ENCODE measurements around the gene PEAK1. TPM values are rescaled to one million over a fixed set of nuclear protein-coding genes. Genes with fewer than 3 reads are reported as not detected.

Gene PEAK1
- total and polyA plus RNA-seq, 10 of the 15 experiments (the other 5 are each of a cell fraction or from before 2014, with no cell fraction given) = 0.62 to 24.2 (median 11.2) TPM

DNA sequence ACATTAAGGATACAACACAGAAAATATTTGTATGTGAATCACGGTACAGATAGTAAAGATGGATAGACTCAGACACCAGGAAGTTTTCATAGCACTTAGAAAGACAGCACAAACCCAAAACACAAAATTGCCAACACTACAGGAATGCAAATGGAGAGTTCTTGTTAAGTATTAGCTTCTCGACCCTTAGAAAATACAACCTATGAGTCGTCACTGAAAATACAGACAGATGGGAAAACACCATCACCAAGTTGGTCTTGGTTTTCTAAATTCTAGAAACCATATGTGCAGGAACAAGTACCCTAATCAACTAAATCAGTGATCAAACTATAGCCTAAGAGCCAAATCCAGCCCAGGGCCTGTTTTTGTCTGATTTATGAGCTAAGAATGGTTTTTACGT is 50.7 kb downstream of the PEAK1 start (continued):
- TF ChIP-seq CBX5 (IDR thresholded peaks at IDR 0.05; ENCODE audit: low read depth) = no peak
- TF ChIP-seq, protein P1, sequence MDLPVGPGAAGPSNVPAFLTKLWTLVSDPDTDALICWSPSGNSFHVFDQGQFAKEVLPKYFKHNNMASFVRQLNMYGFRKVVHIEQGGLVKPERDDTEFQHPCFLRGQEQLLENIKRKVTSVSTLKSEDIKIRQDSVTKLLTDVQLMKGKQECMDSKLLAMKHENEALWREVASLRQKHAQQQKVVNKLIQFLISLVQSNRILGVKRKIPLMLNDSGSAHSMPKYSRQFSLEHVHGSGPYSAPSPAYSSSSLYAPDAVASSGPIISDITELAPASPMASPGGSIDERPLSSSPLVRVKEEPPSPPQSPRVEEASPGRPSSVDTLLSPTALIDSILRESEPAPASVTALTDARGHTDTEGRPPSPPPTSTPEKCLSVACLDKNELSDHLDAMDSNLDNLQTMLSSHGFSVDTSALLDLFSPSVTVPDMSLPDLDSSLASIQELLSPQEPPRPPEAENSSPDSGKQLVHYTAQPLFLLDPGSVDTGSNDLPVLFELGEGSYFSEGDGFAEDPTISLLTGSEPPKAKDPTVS (IDR thresholded peaks at IDR 0.05; ENCODE audit: low read depth, low read length) = no peak
- no peak for TF ChIP-seq CREB1 (IDR thresholded peaks at IDR 0.05; ENCODE audit: low read depth)

DNA sequence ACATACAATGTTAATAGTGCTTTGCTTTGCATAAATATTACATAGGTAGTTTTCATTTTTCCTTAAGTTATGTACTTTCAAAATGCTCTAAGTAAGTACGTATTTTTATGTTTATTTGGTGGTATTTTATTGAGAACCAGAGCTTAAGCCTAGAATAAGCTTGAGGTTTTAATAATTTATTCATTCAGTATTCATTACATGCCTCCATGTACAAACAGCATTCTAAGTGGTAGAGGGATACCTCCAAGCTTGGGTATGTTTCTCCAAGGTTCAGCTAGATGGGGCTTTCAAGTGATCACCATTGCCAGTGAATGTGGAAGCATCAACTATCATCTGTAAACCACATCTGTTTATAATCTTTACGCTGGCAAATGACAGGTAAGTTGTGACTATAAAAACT is 52.3 kb downstream of the PEAK1 start:
- intact Hi-C loops (cut with micrococcal nuclease; ENCODE audit: unreplicated experiment) = no loop called here
- no peak overlapping the region for H3K4me2 ChIP-seq (ENCODE audit: control insufficient read depth, insufficient read depth)
- no peak for ATAC-seq
- no peaks in the 10 kb centered on the region for H3K36me3 ChIP-seq (ENCODE audit: control insufficient read depth in 2 of 2, insufficient read depth in 2 of 2, low read length in 1 of 2)
- H3K9me3 ChIP-seq (replicated peaks; ENCODE audit: control insufficient read depth, insufficient read depth, low read length) = no peaks in the 10 kb centered on the region; the same call in 2 of the 3 replicates
- H3K4me1 ChIP-seq (ENCODE audit: control insufficient read depth, insufficient read depth, low read length) = no peaks in the 10 kb centered on the region
- no peak overlapping the region for H2AFZ ChIP-seq (ENCODE audit: control insufficient read depth, low read depth, low read length)
- DNase-seq (ENCODE audit: low read depth, low spot score) = no peak
- H4K20me1 ChIP-seq (ENCODE audit: control insufficient read depth, insufficient read depth) = no peaks in the 10 kb centered on the region
- H3K4me3 ChIP-seq = no peak overlapping the region
- no peak overlapping the region for H3K27ac ChIP-seq (ENCODE audit: control insufficient read depth, insufficient read depth)
- BruUV-seq (replicated peaks) = no TSS peak
- ChIA-PET RAD21 (ENCODE audit: unreplicated experiment) (no interaction called here), POLR2A (no interaction called here), CTCF (interaction anchor here (0.7 to 1.5 kb wide), 7 partner anchors 12 to 249 kb away, joined by 3 to 4 read pairs (median 3); no protein-coding TSS in a partner anchor), SMC1A (ENCODE audit: uncharacterized antibody, unreplicated experiment) (interaction anchor here (0.9 to 1.2 kb wide), 3 partner anchors 9 to 44 kb away, joined by 3 read pairs; no protein-coding TSS in a partner anchor)
- 88% methylated on average over 2 of the region's 2 CpGs for WGBS (ENCODE audit: insufficient coverage, insufficient replicate concordance, low lambda C conversion rate, missing lambda C conversion rate)
- no peaks in the 10 kb centered on the region for H3K79me2 ChIP-seq (ENCODE audit: control insufficient read depth, insufficient read depth, low read length)
- no peaks in the 10 kb centered on the region for H3K27me3 ChIP-seq (replicated peaks in 1 of 2; ENCODE audit: control insufficient read depth in 2 of 2, insufficient read depth in 2 of 2, low read length in 1 of 2)
- in situ Hi-C loops (cut with MboI) = no loop called here
- FAIRE-seq = no peak
- no peak overlapping the region for H3K9ac ChIP-seq (ENCODE audit: control insufficient read depth, insufficient read depth, low read length)
- TF ChIP-seq, protein P2, sequence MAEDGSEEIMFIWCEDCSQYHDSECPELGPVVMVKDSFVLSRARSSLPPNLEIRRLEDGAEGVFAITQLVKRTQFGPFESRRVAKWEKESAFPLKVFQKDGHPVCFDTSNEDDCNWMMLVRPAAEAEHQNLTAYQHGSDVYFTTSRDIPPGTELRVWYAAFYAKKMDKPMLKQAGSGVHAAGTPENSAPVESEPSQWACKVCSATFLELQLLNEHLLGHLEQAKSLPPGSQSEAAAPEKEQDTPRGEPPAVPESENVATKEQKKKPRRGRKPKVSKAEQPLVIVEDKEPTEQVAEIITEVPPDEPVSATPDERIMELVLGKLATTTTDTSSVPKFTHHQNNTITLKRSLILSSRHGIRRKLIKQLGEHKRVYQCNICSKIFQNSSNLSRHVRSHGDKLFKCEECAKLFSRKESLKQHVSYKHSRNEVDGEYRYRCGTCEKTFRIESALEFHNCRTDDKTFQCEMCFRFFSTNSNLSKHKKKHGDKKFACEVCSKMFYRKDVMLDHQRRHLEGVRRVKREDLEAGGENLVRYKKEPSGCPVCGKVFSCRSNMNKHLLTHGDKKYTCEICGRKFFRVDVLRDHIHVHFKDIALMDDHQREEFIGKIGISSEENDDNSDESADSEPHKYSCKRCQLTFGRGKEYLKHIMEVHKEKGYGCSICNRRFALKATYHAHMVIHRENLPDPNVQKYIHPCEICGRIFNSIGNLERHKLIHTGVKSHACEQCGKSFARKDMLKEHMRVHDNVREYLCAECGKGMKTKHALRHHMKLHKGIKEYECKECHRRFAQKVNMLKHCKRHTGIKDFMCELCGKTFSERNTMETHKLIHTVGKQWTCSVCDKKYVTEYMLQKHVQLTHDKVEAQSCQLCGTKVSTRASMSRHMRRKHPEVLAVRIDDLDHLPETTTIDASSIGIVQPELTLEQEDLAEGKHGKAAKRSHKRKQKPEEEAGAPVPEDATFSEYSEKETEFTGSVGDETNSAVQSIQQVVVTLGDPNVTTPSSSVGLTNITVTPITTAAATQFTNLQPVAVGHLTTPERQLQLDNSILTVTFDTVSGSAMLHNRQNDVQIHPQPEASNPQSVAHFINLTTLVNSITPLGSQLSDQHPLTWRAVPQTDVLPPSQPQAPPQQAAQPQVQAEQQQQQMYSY (CRISPR knock-in tag; IDR thresholded peaks at IDR 0.05) = no peak
- TF ChIP-seq ZNF207 (IDR thresholded peaks at IDR 0.05; ENCODE audit: borderline replicate concordance) (no peak), SMAD5 (IDR thresholded peaks at IDR 0.05; ENCODE audit: low read depth) (no peak), CREM (IDR thresholded peaks at IDR 0.05; ENCODE audit: low read depth) (no peak), IKZF1 (conservative IDR thresholded peaks at IDR 0.05) (no peak), MTA2 (IDR thresholded peaks at IDR 0.05; ENCODE audit: low read depth) (no peak)

Measured in GM12878 (cell line).